HG03095 (cell line): ENCODE measurements around the gene STK32A.

Source experiments
- ATAC-seq: cut with Tn5 transposase; IDR thresholded peaks from one replicate; pipeline ENCODE4 v1.9.1; 2021; ENCODE audit warnings: moderate library complexity; ENCODE audit not compliant: unreplicated experiment

Gene STK32A

GRCh38 chr5:147388184-147389108 is 153.6 kb downstream of the STK32A start:
- ATAC-seq, result no peak

- no peak for ATAC-seq
These were observed 155.9 kb downstream of the STK32A start for GRCh38 chr5:147390654-147391225.

DNA sequence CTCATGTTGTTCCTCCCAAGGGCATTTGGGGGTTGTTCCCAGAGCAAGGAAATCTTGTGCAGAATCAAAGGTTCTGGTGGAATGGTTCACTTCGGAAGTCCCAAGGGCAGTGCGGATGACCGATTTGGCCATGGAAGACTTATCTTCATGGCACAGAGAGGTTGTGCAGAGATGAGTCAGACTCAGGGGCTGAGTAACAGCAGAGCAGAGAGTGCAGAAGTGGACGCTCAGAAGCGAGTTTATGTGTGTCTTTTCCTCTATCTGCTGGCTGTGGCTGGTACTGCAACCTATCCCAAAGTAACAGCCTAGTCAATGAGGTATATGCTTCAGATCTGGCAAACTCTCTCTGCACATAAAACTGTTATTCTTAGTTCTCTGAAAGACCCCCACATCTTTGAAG is 157.0 kb downstream of the STK32A start:
- peak; percentile 94 for ATAC-seq

- no peak for ATAC-seq
These were observed 159.2 kb downstream of the STK32A start for GRCh38 chr5:147393874-147394672.

GRCh38 chr5:147396070-147396823 is 161.4 kb downstream of the STK32A start:
- ATAC-seq, result no peak

DNA sequence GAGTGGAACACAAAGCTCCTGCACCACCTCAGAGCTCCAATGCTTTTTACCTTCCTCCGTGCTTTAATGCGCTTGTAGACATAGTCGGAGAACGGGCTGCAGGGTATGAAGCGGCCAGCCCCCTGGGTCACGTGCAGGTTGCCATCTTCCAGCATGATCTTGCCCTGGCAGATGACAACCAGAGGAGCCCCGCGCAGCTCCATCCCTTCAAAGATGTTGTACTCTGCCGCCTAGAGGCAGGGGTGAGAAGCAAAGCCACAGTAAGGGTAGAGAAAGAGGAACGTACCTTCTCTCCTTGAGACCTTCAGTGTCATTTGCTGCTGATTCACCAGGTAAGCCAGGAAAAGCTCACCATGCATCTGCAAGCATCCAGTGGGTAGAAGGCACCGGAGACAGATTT is 162.8 kb downstream of the STK32A start:
- ATAC-seq, result no peak

DNA sequence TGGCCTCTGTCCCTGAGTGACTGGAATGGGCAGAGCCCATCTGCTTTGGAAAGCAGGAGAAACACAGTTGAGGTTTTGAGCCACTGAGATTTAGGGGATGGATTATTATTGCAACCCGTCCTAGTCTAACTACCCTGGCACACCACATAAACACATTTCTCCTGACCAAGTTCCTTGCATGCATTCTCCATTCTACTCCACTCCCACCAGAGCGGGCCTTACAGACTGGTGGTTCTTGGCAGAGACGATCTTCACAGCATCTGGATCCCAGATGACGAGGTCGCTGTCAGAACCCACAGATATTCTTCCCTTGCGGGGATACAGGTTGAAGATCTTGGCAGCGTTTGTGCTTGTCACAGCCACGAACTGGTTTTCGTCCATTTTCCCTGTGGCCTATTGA is 164.0 kb downstream of the STK32A start:
- ATAC-seq, result no peak

GRCh38 chr5:147400126-147400809 is 165.4 kb downstream of the STK32A start:
- no peak for ATAC-seq

- no peak for ATAC-seq
These were observed 166.1 kb downstream of the STK32A start for GRCh38 chr5:147400881-147401280.

GRCh38 chr5:147403651-147404640 is 169.1 kb downstream of the STK32A start:
- ATAC-seq, result peak; percentile 86

DNA sequence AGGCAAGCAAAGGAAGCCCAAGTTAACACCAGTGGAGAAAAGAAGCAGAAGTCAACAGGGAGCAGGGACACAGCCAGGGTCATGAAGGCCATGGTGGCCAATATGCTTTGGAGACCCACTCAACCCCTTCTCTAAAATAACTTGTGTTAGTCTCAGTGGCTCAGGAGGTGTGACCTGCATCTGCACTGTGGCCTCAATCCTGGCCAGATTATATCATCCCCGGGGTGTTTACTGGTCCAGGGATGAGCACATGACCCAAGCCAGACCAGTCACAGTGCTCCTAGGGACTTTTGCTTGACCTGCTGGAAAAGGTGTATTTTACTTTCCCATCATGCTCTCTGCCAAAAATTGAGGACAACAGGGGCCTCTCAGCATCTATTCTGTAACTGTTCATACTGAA is 169.9 kb downstream of the STK32A start:
- ATAC-seq, result peak; percentile 26

- ATAC-seq, result no peak
These were observed 171.8 kb downstream of the STK32A start for GRCh38 chr5:147406636-147407035.

DNA sequence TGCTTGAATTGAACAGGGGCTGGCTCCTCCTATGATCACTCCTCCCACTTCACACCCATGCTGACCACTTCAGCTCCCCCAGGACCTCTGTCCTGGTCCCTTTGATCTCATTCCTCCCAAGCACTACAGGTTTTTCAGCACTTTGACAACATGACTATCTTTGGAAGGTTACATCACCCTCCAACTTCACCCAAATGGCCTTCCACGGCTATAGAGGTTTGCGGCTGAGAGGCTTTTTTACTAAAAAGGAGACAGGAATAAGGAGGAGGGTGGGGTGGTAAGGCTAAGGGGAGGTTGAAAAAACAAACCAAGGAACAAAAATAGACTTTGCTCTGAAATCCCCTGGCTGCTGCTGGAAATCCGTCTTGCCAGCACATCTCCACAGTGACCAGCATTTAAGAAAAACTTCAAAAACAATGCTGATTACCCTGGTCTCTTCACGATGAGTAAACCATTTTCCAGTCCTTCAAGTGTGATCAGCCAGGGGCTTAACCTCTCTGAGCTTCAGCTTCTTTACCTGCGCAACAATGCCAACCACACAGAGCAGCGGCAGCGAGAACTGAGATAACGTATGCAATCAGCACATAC is 172.4 kb downstream of the STK32A start:
- no peak for ATAC-seq

GRCh38 chr5:147408980-147409379 is 174.2 kb downstream of the STK32A start:
- no peak for ATAC-seq

GRCh38 chr5:147410496-147411358 is 175.9 kb downstream of the STK32A start:
- no peak for ATAC-seq

- no peak for ATAC-seq
These were observed 176.8 kb downstream of the STK32A start for GRCh38 chr5:147411359-147412319.

GRCh38 chr5:147412561-147412960 is 177.7 kb downstream of the STK32A start:
- ATAC-seq, result no peak
